SK-N-SH treated with all-trans-retinoic acid at 6 μM for 48 hours (cell line): Measurements from ENCODE around the gene IRF1.

Source experiments
- ATAC-seq: fragments of 200-7000 bp; cut with Tn5 transposase; 3 replicates; pipeline ENCODE4 v1.9.1; 2020; ENCODE audit warnings: mild to moderate bottlenecking, moderate library complexity
- ARNTL ChIP-seq: fragments of 450-650 bp; formaldehyde crosslinking; IDR thresholded peaks from 2 replicates; pipeline ENCODE4 v1.5.0; 2020; ENCODE audit warnings: low read depth, mild to moderate bottlenecking, moderate library complexity, borderline replicate concordance
- BACH2 ChIP-seq: fragments of 250-450 bp; sonication (Bioruptor Pico); IDR thresholded peaks from 2 replicates; pipeline ENCODE4 v1.9.0; 2021; ENCODE audit warnings: mild to moderate bottlenecking, borderline replicate concordance
- CSDC2 ChIP-seq: fragments of 250-450 bp; sonication (Bioruptor Pico); IDR thresholded peaks from 2 replicates; pipeline ENCODE4 v1.5.0; 2020; ENCODE audit warnings: mild to moderate bottlenecking, moderate library complexity
- ESRRG ChIP-seq: fragments of 250-450 bp; sonication (Bioruptor Pico); IDR thresholded peaks from 2 replicates; pipeline ENCODE4 v1.6.1; 2021; ENCODE audit warnings: mild to moderate bottlenecking
- GLIS3 ChIP-seq: fragments of 250-450 bp; sonication (Bioruptor Pico); IDR thresholded peaks from 2 replicates; pipeline ENCODE4 v1.5.0; 2020; ENCODE audit warnings: mild to moderate bottlenecking, moderate library complexity
- ISL1 ChIP-seq: fragments of 250-450 bp; sonication (Bioruptor Pico); IDR thresholded peaks from 2 replicates; pipeline ENCODE4 v2.1.2; 2022; ENCODE audit warnings: mild to moderate bottlenecking, moderate library complexity
- OSR1 ChIP-seq: fragments of 250-450 bp; sonication (Bioruptor Pico); IDR thresholded peaks from 2 replicates; pipeline ENCODE4 v1.8.0; 2022; ENCODE audit warnings: moderate library complexity, mild to moderate bottlenecking, inconsistent platforms
- PPARA ChIP-seq: fragments of 250-450 bp; sonication (Bioruptor Pico); IDR thresholded peaks from 2 replicates; pipeline ENCODE4 v1.5.0; 2020; ENCODE audit warnings: mild to moderate bottlenecking, borderline replicate concordance
- RARB ChIP-seq: fragments of 250-450 bp; sonication (Bioruptor Pico); IDR thresholded peaks from 2 replicates; pipeline ENCODE4 v1.8.0; 2021; ENCODE audit warnings: mild to moderate bottlenecking, moderate library complexity
- SNAI2 ChIP-seq: fragments of 250-450 bp; sonication (Bioruptor Pico); IDR thresholded peaks from 2 replicates; pipeline ENCODE4 v1.5.0; 2020; ENCODE audit warnings: mild to moderate bottlenecking, moderate library complexity
- TCF4 ChIP-seq: fragments of 250-450 bp; sonication (Bioruptor Pico); IDR thresholded peaks from 2 replicates; pipeline ENCODE4 v1.8.0; 2021; ENCODE audit warnings: mild to moderate bottlenecking, moderate library complexity, borderline replicate concordance
- ZC3H10 ChIP-seq: fragments of 250-450 bp; sonication (Bioruptor Pico); IDR thresholded peaks from 2 replicates; pipeline ENCODE4 v1.5.1; 2021; ENCODE audit warnings: mild to moderate bottlenecking, moderate library complexity
- ZFP3 ChIP-seq: fragments of 250-450 bp; sonication (Bioruptor Pico); IDR thresholded peaks from 2 replicates; pipeline ENCODE4 v1.5.0; 2020; ENCODE audit warnings: mild to moderate bottlenecking, moderate library complexity
- ZFP30 ChIP-seq: fragments of 450-650 bp; formaldehyde crosslinking; IDR thresholded peaks from 2 replicates; pipeline ENCODE4 v1.5.0; 2022; ENCODE audit warnings: mild to moderate bottlenecking, moderate library complexity
- ZNF565 ChIP-seq: fragments of 450-650 bp; formaldehyde crosslinking; conservative IDR thresholded peaks from 2 replicates; pipeline ENCODE4 v1.5.0; 2020; ENCODE audit warnings: low read depth, mild to moderate bottlenecking, moderate library complexity
- ZNF8 ChIP-seq: fragments of 450-650 bp; formaldehyde crosslinking; IDR thresholded peaks from 2 replicates; pipeline ENCODE4 v1.5.0; 2020; ENCODE audit warnings: mild to moderate bottlenecking, moderate library complexity
- TF ChIP-seq, protein P1 (sequence below): fragments of 250-450 bp; sonication (Bioruptor Pico); IDR thresholded peaks from 2 replicates; pipeline ENCODE4 v1.5.1; 2020; ENCODE audit warnings: low read depth, mild to moderate bottlenecking, moderate library complexity
- TF ChIP-seq, protein P2 (sequence below): fragments of 250-450 bp; sonication (Bioruptor Pico); IDR thresholded peaks from 2 replicates; pipeline ENCODE4 v1.8.0; 2020; ENCODE audit warnings: mild to moderate bottlenecking, moderate library complexity, borderline replicate concordance
- TF ChIP-seq, protein P3 (sequence below): fragments of 250-450 bp; sonication (Bioruptor Pico); IDR thresholded peaks from 2 replicates; pipeline ENCODE4 v1.8.0; 2021; ENCODE audit warnings: low read depth, mild to moderate bottlenecking, moderate library complexity, borderline replicate concordance
- TF ChIP-seq, protein P4 (sequence below): fragments of 250-450 bp; sonication (Bioruptor Pico); IDR thresholded peaks from 2 replicates; pipeline ENCODE4 v1.5.0; 2020; ENCODE audit warnings: mild to moderate bottlenecking, moderate library complexity

Gene IRF1

DNA sequence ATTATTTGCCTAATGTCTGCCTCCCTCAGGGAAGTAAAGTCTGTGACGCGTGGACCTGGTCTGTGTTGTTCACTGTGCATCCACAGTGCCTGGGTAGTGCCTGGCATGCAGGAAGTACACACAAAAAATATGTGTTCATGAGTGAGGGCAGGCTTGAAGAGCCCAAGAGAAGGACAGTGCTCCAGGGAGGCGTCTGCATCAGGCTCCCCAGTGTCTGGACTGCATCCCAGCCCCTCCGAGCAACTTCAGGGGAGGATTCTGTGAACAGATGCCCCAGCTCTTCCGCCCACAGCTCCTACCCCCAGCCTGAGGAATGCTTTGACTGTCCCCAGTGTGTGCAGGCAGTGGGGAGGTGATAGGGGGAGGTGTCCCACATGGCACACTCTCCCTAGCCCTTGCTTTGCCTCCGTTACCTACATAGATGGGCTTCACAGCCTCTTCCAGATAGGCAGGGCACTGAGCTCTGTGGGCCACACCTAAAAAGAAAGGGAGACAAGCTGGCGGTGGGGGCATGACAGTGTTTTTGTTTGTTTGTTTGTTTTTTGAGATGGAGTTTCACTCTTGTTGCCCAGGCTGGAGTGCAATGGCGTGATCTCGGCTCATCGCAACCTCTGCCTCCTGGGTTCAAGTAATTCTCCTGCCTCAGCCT is 25.4 kb downstream of the IRF1 start:
- TF ChIP-seq TCF4 (CRISPR knock-in tag) (no peak), PPARA (no peak), ISL1 (CRISPR knock-in tag) (no peak), ZFP30 (no peak), GLIS3 (no peak), SNAI2 (CRISPR knock-in tag) (no peak), ARNTL (CRISPR knock-in tag) (no peak), ZNF565 (CRISPR knock-in tag) (no peak), CSDC2 (CRISPR knock-in tag) (no peak), ESRRG (no peak), RARB (CRISPR knock-in tag) (no peak)
- TF ChIP-seq, protein P1, sequence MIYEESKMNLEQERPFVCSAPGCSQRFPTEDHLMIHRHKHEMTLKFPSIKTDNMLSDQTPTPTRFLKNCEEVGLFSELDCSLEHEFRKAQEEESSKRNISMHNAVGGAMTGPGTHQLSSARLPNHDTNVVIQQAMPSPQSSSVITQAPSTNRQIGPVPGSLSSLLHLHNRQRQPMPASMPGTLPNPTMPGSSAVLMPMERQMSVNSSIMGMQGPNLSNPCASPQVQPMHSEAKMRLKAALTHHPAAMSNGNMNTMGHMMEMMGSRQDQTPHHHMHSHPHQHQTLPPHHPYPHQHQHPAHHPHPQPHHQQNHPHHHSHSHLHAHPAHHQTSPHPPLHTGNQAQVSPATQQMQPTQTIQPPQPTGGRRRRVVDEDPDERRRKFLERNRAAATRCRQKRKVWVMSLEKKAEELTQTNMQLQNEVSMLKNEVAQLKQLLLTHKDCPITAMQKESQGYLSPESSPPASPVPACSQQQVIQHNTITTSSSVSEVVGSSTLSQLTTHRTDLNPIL (CRISPR knock-in tag): no peak
- TF ChIP-seq, protein P2, sequence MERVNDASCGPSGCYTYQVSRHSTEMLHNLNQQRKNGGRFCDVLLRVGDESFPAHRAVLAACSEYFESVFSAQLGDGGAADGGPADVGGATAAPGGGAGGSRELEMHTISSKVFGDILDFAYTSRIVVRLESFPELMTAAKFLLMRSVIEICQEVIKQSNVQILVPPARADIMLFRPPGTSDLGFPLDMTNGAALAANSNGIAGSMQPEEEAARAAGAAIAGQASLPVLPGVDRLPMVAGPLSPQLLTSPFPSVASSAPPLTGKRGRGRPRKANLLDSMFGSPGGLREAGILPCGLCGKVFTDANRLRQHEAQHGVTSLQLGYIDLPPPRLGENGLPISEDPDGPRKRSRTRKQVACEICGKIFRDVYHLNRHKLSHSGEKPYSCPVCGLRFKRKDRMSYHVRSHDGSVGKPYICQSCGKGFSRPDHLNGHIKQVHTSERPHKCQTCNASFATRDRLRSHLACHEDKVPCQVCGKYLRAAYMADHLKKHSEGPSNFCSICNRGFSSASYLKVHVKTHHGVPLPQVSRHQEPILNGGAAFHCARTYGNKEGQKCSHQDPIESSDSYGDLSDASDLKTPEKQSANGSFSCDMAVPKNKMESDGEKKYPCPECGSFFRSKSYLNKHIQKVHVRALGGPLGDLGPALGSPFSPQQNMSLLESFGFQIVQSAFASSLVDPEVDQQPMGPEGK (CRISPR knock-in tag): no peak
- ATAC-seq: no peak; the same call in 1 of the 3 replicates

DNA sequence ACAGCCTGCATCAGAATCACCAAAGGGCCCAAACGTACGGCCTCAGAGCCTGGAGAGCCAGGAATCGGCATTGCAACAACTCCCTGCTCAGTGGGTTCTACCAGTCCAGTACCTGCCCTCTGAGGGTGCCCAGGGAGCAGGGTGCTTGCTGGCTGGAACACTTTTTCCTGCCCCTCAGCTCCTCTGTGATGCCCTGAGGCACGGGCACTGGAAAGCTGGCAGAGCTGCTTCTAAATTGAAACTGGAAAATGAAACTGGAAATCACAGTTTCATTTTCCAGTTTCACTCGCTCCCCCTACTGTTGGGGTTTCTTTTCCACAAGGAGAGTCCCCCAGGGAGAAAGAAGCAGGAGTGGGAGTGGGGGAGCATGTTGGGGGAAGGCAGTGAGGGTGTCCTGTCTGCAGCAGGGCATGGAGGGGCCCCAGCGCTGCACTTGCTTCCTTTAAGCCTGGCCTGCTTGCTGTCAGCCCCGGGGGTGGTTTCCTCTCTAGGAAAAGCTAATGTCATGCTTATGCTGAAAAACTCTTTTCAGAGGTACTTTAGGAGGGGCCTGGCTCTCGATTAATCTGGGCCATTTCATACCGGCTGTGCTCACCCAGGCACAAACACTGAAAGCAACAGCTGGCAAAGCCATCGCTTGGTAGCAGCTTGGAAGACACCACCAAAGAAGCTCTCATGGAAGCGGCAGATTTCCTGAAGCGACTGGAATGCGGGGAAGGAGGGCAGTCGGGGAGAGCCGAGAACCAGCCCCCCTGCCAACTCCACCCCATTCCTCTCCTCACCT is 26.2 kb downstream of the IRF1 start:
- TF ChIP-seq PPARA: no peak
- ATAC-seq: no peak; the same call in 2 of the 3 replicates

DNA sequence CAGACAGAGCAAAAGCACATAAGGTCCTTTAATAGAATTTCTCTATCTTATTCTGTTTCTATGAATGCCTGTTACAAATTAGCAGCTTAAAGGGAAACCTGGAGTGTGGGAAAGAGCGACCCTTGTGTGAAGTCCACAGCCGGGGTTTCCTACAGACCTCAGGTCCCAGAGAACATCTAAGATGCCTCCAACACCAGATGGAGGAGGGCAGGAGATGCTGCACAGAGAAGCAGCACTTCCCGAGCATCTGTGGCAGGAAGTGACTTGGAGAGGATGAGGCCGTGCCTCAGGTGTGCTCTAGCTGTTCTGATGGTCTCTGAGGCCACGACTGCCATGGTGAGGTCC is 26.8 kb downstream of the IRF1 start:
- TF ChIP-seq, protein P1 (CRISPR knock-in tag): no peak
- TF ChIP-seq PPARA (no peak), ZNF8 (CRISPR knock-in tag) (no peak), ZC3H10 (CRISPR knock-in tag) (no peak), ZFP3 (CRISPR knock-in tag) (no peak), CSDC2 (CRISPR knock-in tag) (no peak), ESRRG (no peak), BACH2 (CRISPR knock-in tag) (no peak), OSR1 (CRISPR knock-in tag) (no peak), TCF4 (CRISPR knock-in tag) (no peak)
- TF ChIP-seq, protein P3, sequence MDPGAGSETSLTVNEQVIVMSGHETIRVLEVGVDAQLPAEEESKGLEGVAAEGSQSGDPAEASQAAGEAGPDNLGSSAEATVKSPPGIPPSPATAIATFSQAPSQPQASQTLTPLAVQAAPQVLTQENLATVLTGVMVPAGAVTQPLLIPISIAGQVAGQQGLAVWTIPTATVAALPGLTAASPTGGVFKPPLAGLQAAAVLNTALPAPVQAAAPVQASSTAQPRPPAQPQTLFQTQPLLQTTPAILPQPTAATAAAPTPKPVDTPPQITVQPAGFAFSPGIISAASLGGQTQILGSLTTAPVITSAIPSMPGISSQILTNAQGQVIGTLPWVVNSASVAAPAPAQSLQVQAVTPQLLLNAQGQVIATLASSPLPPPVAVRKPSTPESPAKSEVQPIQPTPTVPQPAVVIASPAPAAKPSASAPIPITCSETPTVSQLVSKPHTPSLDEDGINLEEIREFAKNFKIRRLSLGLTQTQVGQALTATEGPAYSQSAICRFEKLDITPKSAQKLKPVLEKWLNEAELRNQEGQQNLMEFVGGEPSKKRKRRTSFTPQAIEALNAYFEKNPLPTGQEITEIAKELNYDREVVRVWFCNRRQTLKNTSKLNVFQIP: no peak
- TF ChIP-seq, protein P4, sequence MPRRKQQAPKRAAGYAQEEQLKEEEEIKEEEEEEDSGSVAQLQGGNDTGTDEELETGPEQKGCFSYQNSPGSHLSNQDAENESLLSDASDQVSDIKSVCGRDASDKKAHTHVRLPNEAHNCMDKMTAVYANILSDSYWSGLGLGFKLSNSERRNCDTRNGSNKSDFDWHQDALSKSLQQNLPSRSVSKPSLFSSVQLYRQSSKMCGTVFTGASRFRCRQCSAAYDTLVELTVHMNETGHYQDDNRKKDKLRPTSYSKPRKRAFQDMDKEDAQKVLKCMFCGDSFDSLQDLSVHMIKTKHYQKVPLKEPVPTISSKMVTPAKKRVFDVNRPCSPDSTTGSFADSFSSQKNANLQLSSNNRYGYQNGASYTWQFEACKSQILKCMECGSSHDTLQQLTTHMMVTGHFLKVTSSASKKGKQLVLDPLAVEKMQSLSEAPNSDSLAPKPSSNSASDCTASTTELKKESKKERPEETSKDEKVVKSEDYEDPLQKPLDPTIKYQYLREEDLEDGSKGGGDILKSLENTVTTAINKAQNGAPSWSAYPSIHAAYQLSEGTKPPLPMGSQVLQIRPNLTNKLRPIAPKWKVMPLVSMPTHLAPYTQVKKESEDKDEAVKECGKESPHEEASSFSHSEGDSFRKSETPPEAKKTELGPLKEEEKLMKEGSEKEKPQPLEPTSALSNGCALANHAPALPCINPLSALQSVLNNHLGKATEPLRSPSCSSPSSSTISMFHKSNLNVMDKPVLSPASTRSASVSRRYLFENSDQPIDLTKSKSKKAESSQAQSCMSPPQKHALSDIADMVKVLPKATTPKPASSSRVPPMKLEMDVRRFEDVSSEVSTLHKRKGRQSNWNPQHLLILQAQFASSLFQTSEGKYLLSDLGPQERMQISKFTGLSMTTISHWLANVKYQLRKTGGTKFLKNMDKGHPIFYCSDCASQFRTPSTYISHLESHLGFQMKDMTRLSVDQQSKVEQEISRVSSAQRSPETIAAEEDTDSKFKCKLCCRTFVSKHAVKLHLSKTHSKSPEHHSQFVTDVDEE: no peak
- TF ChIP-seq, protein P2 (CRISPR knock-in tag): no peak
- ATAC-seq: no peak
